Measurements from ENCODE around the gene HIP1R. TPM values are rescaled to one million over a fixed set of nuclear protein-coding genes. Genes with fewer than 3 reads are reported as not detected.

Gene HIP1R
- polyA plus RNA-seq, 2 donors, result 23.1 to 32.7 TPM

GRCh38 chr12:122859303-122860039, 24.2 kb downstream of the HIP1R start:
- Histone ChIP-seq H3K4me3 (ENCODE audit: low read depth in 1 of 2, low read length in 2 of 2) (no peak overlapping the region), H3K27ac (ENCODE audit: low read depth in 2 of 2, low read length in 1 of 2) (no peak overlapping the region), H3K36me3 (ENCODE audit: control insufficient read depth in 2 of 2, insufficient read depth in 2 of 2, low read length in 1 of 2) (peaks cover 0 to 45% of the 10 kb centered on the region in 2 donors), H3K9me3 (ENCODE audit: control insufficient read depth in 2 of 2, insufficient read depth in 1 of 2, low read depth in 1 of 2, low read length in 1 of 2) (no peaks in the 10 kb centered on the region), H3K4me1 (ENCODE audit: control insufficient read depth in 2 of 2, insufficient read depth in 2 of 2, low read length in 1 of 2) (peaks cover 4 to 15% of the 10 kb centered on the region in 2 donors), H3K27me3 (ENCODE audit: control insufficient read depth in 1 of 2, insufficient read depth in 2 of 2, low read length in 2 of 2) (no peaks in the 10 kb centered on the region)
- WGBS, 2 donors, result 81 to 85% methylated on average over 26 of the region's 26 CpGs

GRCh38 chr12:122860040-122860853, 25.0 kb downstream of the HIP1R start:
- Histone ChIP-seq H3K27ac (ENCODE audit: low read depth in 2 of 2, low read length in 1 of 2) (peak overlapping the region in 1 of 2 donors; percentile 20), H3K4me3 (ENCODE audit: low read depth in 1 of 2, low read length in 2 of 2) (no peak overlapping the region), H3K27me3 (ENCODE audit: control insufficient read depth in 1 of 2, insufficient read depth in 2 of 2, low read length in 2 of 2) (no peaks in the 10 kb centered on the region), H3K36me3 (ENCODE audit: control insufficient read depth in 2 of 2, insufficient read depth in 2 of 2, low read length in 1 of 2) (peaks cover 0 to 37% of the 10 kb centered on the region in 2 donors), H3K4me1 (ENCODE audit: control insufficient read depth in 2 of 2, insufficient read depth in 2 of 2, low read length in 1 of 2) (peaks cover 4 to 15% of the 10 kb centered on the region in 2 donors), H3K9me3 (ENCODE audit: control insufficient read depth in 2 of 2, insufficient read depth in 1 of 2, low read depth in 1 of 2, low read length in 1 of 2) (no peaks in the 10 kb centered on the region)
- 31 to 33% methylated on average over 24 to 28 of the region's 28 CpGs for WGBS, 2 donors

DNA sequence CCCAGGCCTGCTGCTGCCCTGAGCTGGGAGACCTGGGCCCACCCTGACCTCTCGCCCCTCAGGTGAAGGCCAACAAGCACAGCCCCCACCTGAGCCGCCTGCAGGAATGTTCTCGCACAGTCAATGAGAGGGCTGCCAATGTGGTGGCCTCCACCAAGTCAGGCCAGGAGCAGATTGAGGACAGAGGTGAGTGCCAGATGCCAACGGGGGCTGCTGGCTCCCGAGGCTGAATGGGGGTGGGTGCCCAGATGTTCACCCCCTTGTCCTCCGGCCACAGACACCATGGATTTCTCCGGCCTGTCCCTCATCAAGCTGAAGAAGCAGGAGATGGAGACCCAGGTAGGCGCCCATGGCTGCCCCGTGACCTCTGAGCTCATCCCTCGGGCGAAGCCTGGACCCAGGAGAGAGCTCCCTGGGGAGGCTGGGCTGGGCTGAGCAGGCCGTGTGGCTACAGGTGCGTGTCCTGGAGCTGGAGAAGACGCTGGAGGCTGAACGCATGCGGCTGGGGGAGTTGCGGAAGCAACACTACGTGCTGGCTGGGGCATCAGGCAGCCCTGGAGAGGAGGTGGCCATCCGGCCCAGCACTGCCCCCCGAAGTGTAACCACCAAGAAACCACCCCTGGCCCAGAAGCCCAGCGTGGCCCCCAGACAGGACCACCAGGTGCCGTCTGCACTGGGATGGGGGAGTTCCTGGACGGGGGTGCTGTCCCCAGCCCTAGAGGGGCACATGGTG, 25.8 kb downstream of the HIP1R start:
- 73 to 76% methylated on average over 23 of the region's 23 CpGs for WGBS, 2 donors
- Histone ChIP-seq H3K27ac (ENCODE audit: low read depth in 2 of 2, low read length in 1 of 2) (peak overlapping the region in 1 of 2 donors; percentile 20), H3K4me1 (ENCODE audit: control insufficient read depth in 2 of 2, insufficient read depth in 2 of 2, low read length in 1 of 2) (peaks cover 4 to 15% of the 10 kb centered on the region in 2 donors), H3K36me3 (ENCODE audit: control insufficient read depth in 2 of 2, insufficient read depth in 2 of 2, low read length in 1 of 2) (peaks cover 0 to 29% of the 10 kb centered on the region in 2 donors), H3K4me3 (ENCODE audit: low read depth in 1 of 2, low read length in 2 of 2) (no peak overlapping the region), H3K27me3 (ENCODE audit: control insufficient read depth in 1 of 2, insufficient read depth in 2 of 2, low read length in 2 of 2) (no peaks in the 10 kb centered on the region), H3K9me3 (ENCODE audit: control insufficient read depth in 2 of 2, insufficient read depth in 1 of 2, low read depth in 1 of 2, low read length in 1 of 2) (no peaks in the 10 kb centered on the region)

DNA sequence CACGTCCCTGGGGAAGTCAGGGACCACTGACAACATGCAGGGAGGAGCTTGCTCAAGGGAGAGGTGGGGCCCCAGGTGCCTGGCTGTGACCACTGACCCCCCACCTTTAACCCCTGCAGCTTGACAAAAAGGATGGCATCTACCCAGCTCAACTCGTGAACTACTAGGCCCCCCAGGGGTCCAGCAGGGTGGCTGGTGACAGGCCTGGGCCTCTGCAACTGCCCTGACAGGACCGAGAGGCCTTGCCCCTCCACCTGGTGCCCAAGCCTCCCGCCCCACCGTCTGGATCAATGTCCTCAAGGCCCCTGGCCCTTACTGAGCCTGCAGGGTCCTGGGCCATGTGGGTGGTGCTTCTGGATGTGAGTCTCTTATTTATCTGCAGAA, 26.3 kb downstream of the HIP1R start:
- 69 to 71% methylated on average over 5 of the region's 5 CpGs for WGBS, 2 donors
- H3K4me3 ChIP-seq (ENCODE audit: low read depth in 1 of 2, low read length in 2 of 2), result no peak overlapping the region
- peaks cover 0 to 28% of the 10 kb centered on the region in 2 donors for H3K36me3 ChIP-seq (ENCODE audit: control insufficient read depth in 2 of 2, insufficient read depth in 2 of 2, low read length in 1 of 2)
- no peaks in the 10 kb centered on the region for H3K27me3 ChIP-seq (ENCODE audit: control insufficient read depth in 1 of 2, insufficient read depth in 2 of 2, low read length in 2 of 2)
- no peak overlapping the region for H3K27ac ChIP-seq (ENCODE audit: low read depth in 2 of 2, low read length in 1 of 2)
- peaks cover 4 to 15% of the 10 kb centered on the region in 2 donors for H3K4me1 ChIP-seq (ENCODE audit: control insufficient read depth in 2 of 2, insufficient read depth in 2 of 2, low read length in 1 of 2)
- H3K9me3 ChIP-seq (ENCODE audit: control insufficient read depth in 2 of 2, insufficient read depth in 1 of 2, low read depth in 1 of 2, low read length in 1 of 2), result no peaks in the 10 kb centered on the region

- Histone ChIP-seq H3K36me3 (ENCODE audit: control insufficient read depth in 2 of 2, insufficient read depth in 2 of 2, low read length in 1 of 2) (peaks cover 6 to 32% of the 10 kb centered on the region in 2 donors), H3K27me3 (ENCODE audit: control insufficient read depth in 1 of 2, insufficient read depth in 2 of 2, low read length in 2 of 2) (no peaks in the 10 kb centered on the region), H3K27ac (ENCODE audit: low read depth in 2 of 2, low read length in 1 of 2) (peak overlapping the region; percentile 23 to 58), H3K4me1 (ENCODE audit: control insufficient read depth in 2 of 2, insufficient read depth in 2 of 2, low read length in 1 of 2) (peaks cover 4 to 15% of the 10 kb centered on the region in 2 donors), H3K4me3 (ENCODE audit: low read depth in 1 of 2, low read length in 2 of 2) (no peak overlapping the region), H3K9me3 (ENCODE audit: control insufficient read depth in 2 of 2, insufficient read depth in 1 of 2, low read depth in 1 of 2, low read length in 1 of 2) (no peaks in the 10 kb centered on the region)
- 61 to 62% methylated on average over 20 of the region's 20 CpGs for WGBS, 2 donors
Measured at GRCh38 chr12:122862110-122862634, 26.9 kb downstream of the HIP1R start.

DNA sequence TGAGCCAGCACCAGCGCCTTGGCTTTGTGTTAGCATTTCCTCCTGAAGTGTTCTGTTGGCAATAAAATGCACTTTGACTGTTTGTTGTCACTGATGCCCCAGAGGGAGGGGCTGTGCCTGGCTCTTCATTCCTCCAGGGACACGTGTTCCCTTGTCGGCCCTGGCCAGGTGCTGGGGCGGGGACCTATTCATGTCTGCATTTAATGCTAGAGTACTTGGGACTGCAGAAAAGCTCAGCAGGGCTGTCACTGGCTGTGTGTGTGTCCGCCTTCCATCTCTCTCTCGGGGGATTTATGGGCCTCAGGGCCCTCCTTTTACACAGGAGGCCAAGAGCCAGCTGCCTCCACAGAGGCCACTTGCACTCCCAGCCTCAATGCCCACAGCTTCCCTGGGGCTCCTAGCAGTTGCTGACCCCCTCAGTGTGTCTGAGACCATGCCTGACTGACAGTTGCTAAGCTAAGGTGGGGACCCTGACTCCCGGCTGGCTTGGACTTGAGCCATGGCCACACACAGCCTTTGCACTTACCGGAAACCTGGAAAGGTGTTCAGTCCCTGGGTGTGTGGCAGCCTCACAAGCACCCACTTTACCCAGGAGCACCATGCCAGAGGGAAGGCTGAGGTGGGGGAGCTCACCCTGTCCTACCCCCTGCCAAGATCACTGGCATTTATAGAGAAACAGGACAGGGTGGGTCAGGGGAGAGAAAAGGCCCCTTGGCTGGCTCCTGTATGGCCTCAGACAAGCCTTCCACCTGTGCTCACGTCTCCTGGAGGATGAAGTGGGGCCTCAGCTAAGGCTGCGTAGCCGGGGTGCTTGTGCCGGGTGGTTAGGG, 27.8 kb downstream of the HIP1R start:
- H3K4me1 ChIP-seq (ENCODE audit: control insufficient read depth in 2 of 2, insufficient read depth in 2 of 2, low read length in 1 of 2), result peaks cover 8 to 22% of the 10 kb centered on the region in 2 donors
- H3K27me3 ChIP-seq (ENCODE audit: control insufficient read depth in 1 of 2, insufficient read depth in 2 of 2, low read length in 2 of 2), result no peaks in the 10 kb centered on the region
- no peak overlapping the region for H3K4me3 ChIP-seq (ENCODE audit: low read depth in 1 of 2, low read length in 2 of 2)
- 51 to 52% methylated on average over 11 to 12 of the region's 12 CpGs for WGBS, 2 donors
- H3K9me3 ChIP-seq (ENCODE audit: control insufficient read depth in 2 of 2, insufficient read depth in 1 of 2, low read depth in 1 of 2, low read length in 1 of 2), result no peaks in the 10 kb centered on the region
- H3K27ac ChIP-seq (ENCODE audit: low read depth in 2 of 2, low read length in 1 of 2), result peak overlapping the region; percentile 17 to 59
- H3K36me3 ChIP-seq (ENCODE audit: control insufficient read depth in 2 of 2, insufficient read depth in 2 of 2, low read length in 1 of 2), result peaks cover 12 to 36% of the 10 kb centered on the region in 2 donors

- Histone ChIP-seq H3K27me3 (ENCODE audit: control insufficient read depth in 1 of 2, insufficient read depth in 2 of 2, low read length in 2 of 2) (no peaks in the 10 kb centered on the region), H3K4me1 (ENCODE audit: control insufficient read depth in 2 of 2, insufficient read depth in 2 of 2, low read length in 1 of 2) (peaks cover 8 to 25% of the 10 kb centered on the region in 2 donors), H3K9me3 (ENCODE audit: control insufficient read depth in 2 of 2, insufficient read depth in 1 of 2, low read depth in 1 of 2, low read length in 1 of 2) (no peaks in the 10 kb centered on the region), H3K4me3 (ENCODE audit: low read depth in 1 of 2, low read length in 2 of 2) (no peak overlapping the region), H3K27ac (ENCODE audit: low read depth in 2 of 2, low read length in 1 of 2) (peak overlapping the region in 1 of 2 donors; percentile 6), H3K36me3 (ENCODE audit: control insufficient read depth in 2 of 2, insufficient read depth in 2 of 2, low read length in 1 of 2) (peaks cover 15 to 37% of the 10 kb centered on the region in 2 donors)
- WGBS, 2 donors, result 83 to 84% methylated on average over 5 of the region's 5 CpGs
Measured at GRCh38 chr12:122864894-122865253, 29.6 kb downstream of the HIP1R start.

GRCh38 chr12:122865268-122866231, 30.3 kb downstream of the HIP1R start:
- Histone ChIP-seq H3K4me1 (ENCODE audit: control insufficient read depth in 2 of 2, insufficient read depth in 2 of 2, low read length in 1 of 2) (peaks cover 6 to 23% of the 10 kb centered on the region in 2 donors), H3K9me3 (ENCODE audit: control insufficient read depth in 2 of 2, insufficient read depth in 1 of 2, low read depth in 1 of 2, low read length in 1 of 2) (no peaks in the 10 kb centered on the region), H3K27ac (ENCODE audit: low read depth in 2 of 2, low read length in 1 of 2) (no peak overlapping the region), H3K36me3 (ENCODE audit: control insufficient read depth in 2 of 2, insufficient read depth in 2 of 2, low read length in 1 of 2) (peaks cover 15 to 39% of the 10 kb centered on the region in 2 donors), H3K27me3 (ENCODE audit: control insufficient read depth in 1 of 2, insufficient read depth in 2 of 2, low read length in 2 of 2) (no peaks in the 10 kb centered on the region), H3K4me3 (ENCODE audit: low read depth in 1 of 2, low read length in 2 of 2) (no peak overlapping the region)
- 75 to 82% methylated on average over 43 of the region's 43 CpGs for WGBS, 2 donors

Data from esophagus (tissue), 2 donors.